ENCODE data around the gene ABCD1.

GRCh38 chrX:153701706-153702105, 22.9 kb upstream of the ABCD1 start:
- TF ChIP-seq CTCF (conservative IDR thresholded peaks at IDR 0.05) = no peak
- TF ChIP-seq EZH2 (IDR thresholded peaks at IDR 0.05; ENCODE audit: low read depth) = no peak

Measured in PC-9 (cell line).